T47D (cell line): Measurements from ENCODE around the gene ZFR.
"Not testable (repeated sequence)": the region's sequence is repeated elsewhere in the genome, so short reads cannot be mapped to it uniquely, and the experiment has no call there.

Source experiments
- DNase-seq, 2 experiments: peaks; one replicate each; pipeline versions ENCODE4 v3.0.0 to v3.0.0-alpha.2; 2011 to 2012; ENCODE audit warnings: low read depth in 1 of 2, low spot score in 1 of 2
- JUND ChIP-seq: IDR thresholded peaks from 2 replicates; pipeline ENCODE4 v1.6.1; 2012; ENCODE audit warnings: low read depth
- in situ Hi-C: cut with HindIII; loops from 2 replicates; pipeline ENCODE4 v1.10.0; 2016; ENCODE audit warnings: low sequenced_read_pairs, low pct_unique_long_range_greater_than_20kb

ZFR gene

GRCh38 chr5:32465076-32465475 lies 20.5 kb upstream of the ZFR start:
- no peak for TF ChIP-seq JUND
- in situ Hi-C loops, result no loop called here
- no peak for DNase-seq

- in situ Hi-C loops, result no loop called here
Observed at GRCh38 chr5:32462618-32463017, 18.1 kb upstream of the ZFR start.

GRCh38 chr5:32461441-32462120 lies 17.0 kb upstream of the ZFR start:
- in situ Hi-C loops, result no loop called here
- DNase-seq, result no peak
- no peak for TF ChIP-seq JUND

More at GRCh38 chr5:32462618-32463017, 18.1 kb upstream of the ZFR start:
- no peak for DNase-seq
- no peak for TF ChIP-seq JUND

GRCh38 chr5:32460702-32461101 lies 16.2 kb upstream of the ZFR start:
- TF ChIP-seq JUND, result no peak
- no peak for DNase-seq
- in situ Hi-C loops, result no loop called here

GRCh38 chr5:32458880-32459495 lies 14.4 kb upstream of the ZFR start:
- DNase-seq, result no peak
- TF ChIP-seq JUND, result no peak
- in situ Hi-C loops, result no loop called here

- DNase-seq, result no peak
- no peak for TF ChIP-seq JUND
- in situ Hi-C loops, result no loop called here
Observed at GRCh38 chr5:32455311-32455710, 10.8 kb upstream of the ZFR start.

GRCh38 chr5:32454821-32455220 lies 10.3 kb upstream of the ZFR start:
- no peak for TF ChIP-seq JUND
- no peak for DNase-seq
- in situ Hi-C loops, result no loop called here

GRCh38 chr5:32453916-32454315 lies 9.4 kb upstream of the ZFR start:
- in situ Hi-C loops, result no loop called here
- DNase-seq, result no peak
- TF ChIP-seq JUND, result no peak

GRCh38 chr5:32452316-32452715 lies 7.8 kb upstream of the ZFR start:
- DNase-seq, in situ Hi-C loops: not testable (repeated sequence)

GRCh38 chr5:32450952-32451351 lies 6.4 kb upstream of the ZFR start:
- in situ Hi-C loops, result no loop called here
- no peak for TF ChIP-seq JUND
- DNase-seq, result no peak

- in situ Hi-C loops, result no loop called here
- no peak for DNase-seq
- TF ChIP-seq JUND, result no peak
Observed at GRCh38 chr5:32449262-32449661, 4.7 kb upstream of the ZFR start.

GRCh38 chr5:32446630-32447029 lies 2.1 kb upstream of the ZFR start:
- in situ Hi-C loops, result no loop called here
- DNase-seq, result no peak
- TF ChIP-seq JUND, result no peak

GRCh38 chr5:32445831-32446614 lies 1.5 kb upstream of the ZFR start:
- no peak for DNase-seq
- in situ Hi-C loops, result no loop called here
- no peak for TF ChIP-seq JUND
